Dedifferentiated amniotic fluid mesenchymal stem cell (primary cell): ENCODE results near the gene MAGEB10.
"Not testable (repeated sequence)": the region's sequence is repeated elsewhere in the genome, so short reads cannot be mapped to it uniquely, and the experiment has no call there.

Source experiments
- DNase-seq: peaks from one replicate; pipeline ENCODE4 v3.0.0-alpha.2; 2016; ENCODE audit errors: extremely low spot score

MAGEB10 gene, protein sequence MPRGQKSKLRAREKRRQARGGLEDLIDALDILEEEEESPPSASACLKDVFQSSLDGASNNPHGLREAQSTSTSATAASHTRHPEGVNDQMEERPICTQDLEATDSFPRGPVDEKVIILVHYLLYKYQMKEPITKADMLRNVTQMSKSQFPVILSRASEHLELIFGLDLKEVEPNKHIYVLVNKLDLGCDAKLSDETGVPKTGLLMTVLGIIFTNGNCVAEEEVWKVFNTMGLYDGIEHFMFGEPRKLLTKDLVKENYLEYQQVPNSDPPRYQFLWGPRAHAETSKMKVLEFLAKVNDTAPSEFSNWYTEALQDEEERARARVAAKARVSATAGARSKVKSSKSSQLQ

DNA sequence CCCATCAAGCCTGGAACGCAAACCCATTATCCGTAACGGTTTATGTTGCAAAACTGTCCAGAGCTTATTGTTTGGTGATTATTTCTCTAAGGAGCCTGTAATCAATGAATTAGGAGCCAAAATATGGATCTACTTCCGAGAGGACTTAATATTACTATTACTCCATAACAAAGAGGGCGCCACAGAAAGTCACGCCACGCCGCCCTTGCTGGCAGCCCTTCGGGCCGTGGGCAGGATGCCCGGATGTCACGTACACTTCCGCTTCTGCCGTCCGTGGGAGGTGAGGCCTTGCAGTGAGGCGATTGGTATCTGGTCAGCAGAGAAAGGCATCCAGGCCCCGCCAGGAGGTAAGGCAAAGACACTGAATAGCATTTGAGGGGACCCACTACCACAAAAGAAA lies at the start of gene MAGEB10:
Gene MAGEB10, plus strand, starts transcription at position 301 of the 400 bp plus-strand sequence. CDS start 13,317 bp downstream, outside the sequence.
- no peak for DNase-seq

- no peak for DNase-seq
Measured at GRCh38 chrX:27765718-27766117, 42.1 kb upstream of the MAGEB10 start.

- no peak for DNase-seq
Measured at GRCh38 chrX:27767387-27767786, 40.4 kb upstream of the MAGEB10 start.

GRCh38 chrX:27775984-27776383 lies 31.8 kb upstream of the MAGEB10 start:
- DNase-seq, result no peak

- no peak for DNase-seq
Measured at GRCh38 chrX:27796640-27797257, 11.0 kb upstream of the MAGEB10 start.

DNA sequence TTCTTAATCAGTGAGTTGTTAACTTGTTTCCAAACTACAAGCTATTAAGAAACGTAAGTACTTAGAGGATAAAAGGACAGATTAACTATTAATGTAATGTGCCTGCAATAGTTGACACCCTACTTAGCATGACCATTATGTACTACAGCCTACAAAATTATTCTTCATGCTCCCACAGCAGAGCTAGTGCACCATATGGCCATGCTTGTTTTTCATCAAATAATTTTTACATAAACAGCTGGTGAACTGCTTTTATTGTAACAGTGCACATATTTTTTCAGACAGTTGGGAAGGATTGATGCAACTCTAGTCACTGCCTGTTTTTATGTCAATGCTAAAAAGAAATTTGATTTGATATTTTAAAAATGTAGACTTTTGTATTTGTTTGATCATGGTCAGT lies 10.2 kb upstream of the MAGEB10 start:
- no peak for DNase-seq

DNA sequence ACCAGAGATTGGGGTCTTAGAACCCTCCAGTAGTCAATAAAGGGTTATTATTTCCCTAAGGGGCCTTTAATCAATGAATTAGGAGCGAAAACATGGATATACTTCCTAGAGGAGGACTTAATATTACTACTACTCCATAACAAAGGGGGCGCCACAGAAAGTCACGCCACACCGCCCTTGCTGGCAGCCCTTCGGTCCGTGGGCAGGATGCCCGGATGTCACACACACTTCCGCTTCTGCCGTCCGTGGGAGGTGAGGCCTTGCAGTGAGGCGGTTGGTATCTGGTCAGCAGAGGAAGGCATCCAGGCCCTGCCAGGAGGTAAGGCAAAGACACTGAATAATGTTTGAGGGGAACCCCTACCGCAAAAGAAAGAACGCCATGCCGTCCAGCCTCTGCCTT lies 436 bp downstream of the MAGEB10 start:
- no peak for DNase-seq

DNA sequence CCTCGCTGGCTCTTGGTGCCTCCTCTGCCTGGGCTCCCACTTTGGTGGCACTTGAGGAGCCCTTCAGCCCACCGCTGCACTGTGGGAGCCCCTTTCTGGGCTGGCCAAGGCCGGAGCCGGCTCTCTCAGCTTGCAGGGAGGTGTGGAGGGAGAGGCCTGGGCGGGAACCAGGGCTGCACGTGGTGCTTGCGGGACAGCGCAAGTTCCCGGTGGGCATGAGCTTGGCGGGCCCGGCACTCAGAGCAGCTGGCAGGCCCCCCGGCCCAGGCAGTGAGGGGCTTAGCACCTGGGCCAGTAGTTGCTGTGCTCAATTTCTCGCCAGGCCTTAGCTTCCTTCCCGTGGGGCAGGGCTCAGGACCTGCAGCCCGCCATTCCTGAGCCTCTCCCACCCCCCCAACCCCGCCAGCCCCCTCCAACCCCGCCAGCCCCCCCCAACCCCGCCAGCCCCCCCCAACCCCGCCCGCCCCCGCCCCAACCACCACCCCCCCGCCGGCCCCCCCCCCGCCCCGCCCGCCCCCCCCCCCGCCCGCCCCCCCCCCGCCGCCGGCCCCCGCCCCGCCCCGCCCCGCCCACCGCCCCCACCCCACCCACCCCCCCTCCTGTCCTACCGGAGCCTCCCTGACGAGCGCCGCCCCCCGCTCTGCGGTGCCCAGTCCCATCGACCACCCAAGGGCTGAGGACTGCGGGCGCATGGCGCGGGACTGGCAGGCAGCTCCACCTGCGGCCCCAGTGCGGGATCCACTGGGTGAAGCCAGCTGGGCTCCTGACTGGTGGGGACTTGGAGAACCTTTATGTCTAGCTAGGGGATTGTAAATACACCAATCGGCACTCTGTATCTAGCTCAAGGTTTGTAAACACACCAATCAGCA lies 1.4 kb downstream of the MAGEB10 start:
- DNase-seq, result not testable (repeated sequence)

DNA sequence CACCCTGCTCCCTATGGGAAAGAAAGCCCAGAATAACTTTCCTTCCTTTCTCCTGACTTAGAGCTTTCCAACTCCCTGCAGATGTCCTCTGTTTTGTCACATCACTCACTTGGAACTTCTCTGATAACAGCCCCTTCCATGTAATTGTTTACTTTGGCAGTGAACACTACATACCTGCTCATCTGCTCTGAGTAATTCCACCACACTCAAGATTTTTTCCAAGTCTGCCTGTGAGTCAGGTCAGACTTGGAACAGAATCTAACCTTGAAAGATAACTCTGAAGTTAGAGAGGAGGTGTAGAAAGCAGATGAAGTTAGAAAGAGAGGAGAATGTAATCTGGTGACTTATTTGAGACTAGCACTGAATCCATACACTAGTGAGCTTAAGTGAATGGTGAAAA lies 7.4 kb downstream of the MAGEB10 start:
- DNase-seq, result no peak

- no peak for DNase-seq
Measured at GRCh38 chrX:27823812-27824211, 16.0 kb downstream of the MAGEB10 start.

DNA sequence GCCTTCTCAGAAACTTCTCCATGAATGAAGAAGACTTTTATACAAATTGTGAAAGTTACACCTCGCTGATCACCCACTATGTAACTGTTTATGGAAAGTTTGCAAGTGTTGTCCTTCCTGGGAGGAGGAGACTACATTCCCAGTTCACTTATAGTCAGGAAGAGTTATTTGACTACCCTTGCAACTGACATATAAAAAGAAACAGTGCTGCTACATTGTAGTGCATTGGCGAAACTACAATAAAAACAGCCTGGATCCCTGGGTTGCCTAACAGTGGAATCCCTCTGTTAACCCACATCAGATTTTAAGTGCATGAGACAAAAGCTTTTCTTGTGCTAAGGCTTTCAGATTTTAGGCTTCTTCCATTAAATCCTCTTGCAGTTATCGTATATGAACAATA lies 30.4 kb downstream of the MAGEB10 start:
- DNase-seq, result no peak

- no peak for DNase-seq
Measured at GRCh38 chrX:27840881-27841280, 33.1 kb downstream of the MAGEB10 start.

GRCh38 chrX:27842859-27843258 lies 35.1 kb downstream of the MAGEB10 start:
- no peak for DNase-seq

DNA sequence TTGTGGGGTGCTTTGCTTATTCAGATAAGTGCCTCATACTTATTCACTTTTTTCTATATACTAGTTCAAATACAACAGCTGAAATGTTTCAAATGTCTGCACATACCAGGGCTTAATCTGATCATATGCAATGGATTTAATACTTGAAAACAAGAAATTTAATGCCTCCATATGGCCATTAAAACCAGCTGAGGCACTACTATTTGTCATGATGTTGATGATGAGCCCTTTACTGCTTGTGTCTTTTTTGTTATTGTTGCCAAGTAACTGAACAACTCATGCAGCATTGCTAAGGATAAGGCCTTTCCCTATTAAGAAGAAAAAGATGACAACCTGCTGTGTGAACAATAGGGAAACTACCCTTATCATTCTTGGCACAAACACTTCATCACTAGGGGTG lies 52.5 kb downstream of the MAGEB10 start:
- no peak for DNase-seq

- no peak for DNase-seq
Measured at GRCh38 chrX:27863809-27864208, 56.0 kb downstream of the MAGEB10 start.
